HG03354 (cell line): Measurements from ENCODE around the gene GRB2.
"Not testable (repeated sequence)": the region's sequence is repeated elsewhere in the genome, so short reads cannot be mapped to it uniquely, and the experiment has no call there.

Source experiments
- ATAC-seq: cut with Tn5 transposase; IDR thresholded peaks from one replicate; pipeline ENCODE4 v1.9.1; 2021; ENCODE audit warnings: mild to moderate bottlenecking; ENCODE audit not compliant: unreplicated experiment, poor library complexity, severe bottlenecking

GRB2 gene

GRCh38 chr17:75295201-75296158 is 110.0 kb downstream of the GRB2 start:
- ATAC-seq: peak; percentile 70

GRCh38 chr17:75292810-75293448 is 112.5 kb downstream of the GRB2 start:
- ATAC-seq: not testable (repeated sequence)

DNA sequence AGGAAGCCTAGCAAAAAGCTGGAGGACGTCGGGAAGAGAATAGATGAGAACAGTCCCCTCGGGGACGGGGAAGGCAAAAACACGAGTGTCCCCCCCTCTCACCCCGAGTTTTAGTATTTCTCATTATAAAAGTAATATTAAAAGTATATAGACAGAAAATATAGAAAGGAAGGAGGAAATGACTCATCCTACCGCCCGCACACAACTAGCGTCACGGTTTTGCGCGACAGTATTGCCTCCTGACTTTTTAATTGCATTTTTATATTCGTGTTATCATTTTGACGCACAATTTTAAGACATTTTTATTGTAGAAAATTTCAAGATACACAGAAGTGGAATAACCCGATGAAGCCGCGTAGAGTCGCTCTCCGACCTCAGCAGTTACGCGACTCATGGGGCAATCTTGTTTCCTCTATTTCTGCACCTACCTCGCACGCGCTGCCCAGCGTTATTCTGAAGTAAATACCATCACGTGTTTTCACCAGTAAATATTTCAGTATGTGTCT is 115.6 kb downstream of the GRB2 start:
- peak; percentile 26 for ATAC-seq

GRCh38 chr17:75289115-75289831 is 116.2 kb downstream of the GRB2 start, which contains the start of gene SLC25A19:
SLC25A19 (minus strand) TSS chr17:75289433; CDS start chr17:75286764, 2,669 bp downstream.
- peak; percentile 92 for ATAC-seq

- peak; percentile 27 for ATAC-seq
These were observed 116.7 kb downstream of the GRB2 start for GRCh38 chr17:75288770-75289114.

DNA sequence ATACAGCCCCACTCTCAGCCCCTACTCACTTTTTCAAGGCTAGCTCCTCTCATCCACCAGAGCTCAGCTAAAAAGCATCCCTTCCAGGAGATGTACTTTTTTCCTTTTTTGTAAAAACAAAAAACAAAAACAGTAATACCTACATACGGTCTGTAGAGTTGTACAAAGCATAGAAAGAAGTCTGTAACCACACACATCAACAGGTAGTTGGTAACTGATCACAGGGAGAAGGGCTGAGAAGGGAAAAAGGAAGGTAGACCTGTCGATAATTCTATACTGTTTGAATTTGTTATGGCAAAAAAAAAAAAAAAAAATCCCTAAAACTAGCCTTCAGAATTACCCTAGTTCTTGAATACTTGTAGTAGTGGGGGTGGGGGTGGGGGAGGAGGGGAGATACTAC is 117.1 kb downstream of the GRB2 start:
- ATAC-seq: no peak

DNA sequence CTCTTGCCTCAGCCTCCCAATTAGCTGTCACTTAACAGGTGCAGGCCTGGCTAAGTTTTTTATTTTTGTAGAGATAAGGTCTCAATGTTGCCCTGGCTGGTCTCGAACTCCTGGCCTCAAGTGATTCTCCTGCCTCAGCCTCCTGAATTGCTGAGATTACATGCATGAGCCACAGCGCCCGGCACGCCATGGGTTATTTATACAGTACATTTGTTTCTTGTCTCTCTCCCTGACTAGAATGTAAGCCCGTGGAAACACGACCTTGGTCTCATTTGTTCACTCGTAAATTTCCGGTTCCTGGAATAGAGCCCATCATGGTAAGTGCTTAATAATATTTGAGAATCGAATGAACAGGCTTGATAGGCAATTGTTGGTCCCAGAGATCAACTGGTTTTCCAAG is 118.3 kb downstream of the GRB2 start:
- no peak for ATAC-seq

DNA sequence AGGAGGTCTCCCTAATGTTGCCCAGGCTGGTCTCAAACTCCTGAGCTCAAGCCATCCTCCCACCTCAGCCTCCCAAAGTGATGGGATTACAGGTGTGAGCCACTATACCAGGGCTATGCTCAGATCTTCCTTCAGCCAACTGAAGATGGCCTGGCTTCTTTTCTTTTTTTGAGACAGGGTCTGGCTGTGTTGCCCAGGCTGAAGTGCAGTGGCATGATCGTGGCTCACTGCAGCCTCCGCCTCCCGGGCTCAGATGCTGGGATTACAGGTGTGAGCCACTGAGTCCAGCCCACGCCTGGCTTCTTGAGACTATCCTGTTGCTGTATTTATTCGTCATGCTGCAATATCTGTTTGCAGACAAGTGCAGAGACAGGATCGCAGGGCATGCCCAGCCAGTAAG is 120.4 kb downstream of the GRB2 start:
- no peak for ATAC-seq

DNA sequence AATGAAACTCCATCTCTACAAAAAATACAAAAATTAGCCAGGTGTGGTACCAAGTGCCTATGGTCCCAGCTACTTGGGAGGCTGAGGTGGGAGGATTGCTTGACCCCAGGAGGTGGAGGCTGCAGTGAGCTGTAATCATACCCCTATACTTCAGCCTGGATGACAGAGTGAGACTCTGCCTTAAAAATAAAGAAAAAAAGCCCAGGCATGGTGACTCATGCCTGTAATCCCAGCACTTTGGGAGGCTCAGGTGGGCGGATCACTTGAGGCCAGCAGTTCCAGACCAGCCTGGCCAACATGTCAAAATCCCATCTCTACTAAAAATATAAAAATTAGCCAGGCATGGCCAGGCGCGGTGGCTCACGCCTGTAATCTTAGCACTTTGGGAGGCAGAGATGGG is 125.3 kb downstream of the GRB2 start:
- not testable (repeated sequence) for ATAC-seq

DNA sequence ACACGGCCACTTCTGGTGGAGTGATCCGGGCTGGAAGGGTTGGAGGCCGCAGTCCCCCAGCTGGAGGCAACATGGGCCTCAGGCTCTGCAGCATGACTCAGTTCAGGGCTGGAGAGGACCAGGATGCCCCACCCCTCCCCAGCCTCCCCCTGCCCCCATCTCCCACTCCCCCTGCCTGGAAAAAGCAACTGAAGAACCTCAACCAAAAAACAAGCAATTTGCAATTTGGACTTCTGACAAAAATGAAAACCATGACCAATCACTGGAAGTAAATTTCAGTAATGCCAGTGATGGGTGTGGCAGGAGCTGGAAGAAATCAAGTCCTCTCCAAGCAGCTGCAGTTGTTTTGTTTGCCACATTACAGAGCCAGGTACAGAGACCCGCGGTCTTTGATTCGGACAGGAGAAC is 127.8 kb downstream of the GRB2 start:
- ATAC-seq: no peak

- no peak for ATAC-seq
These were observed 131.3 kb downstream of the GRB2 start for GRCh38 chr17:75273977-75274708.

DNA sequence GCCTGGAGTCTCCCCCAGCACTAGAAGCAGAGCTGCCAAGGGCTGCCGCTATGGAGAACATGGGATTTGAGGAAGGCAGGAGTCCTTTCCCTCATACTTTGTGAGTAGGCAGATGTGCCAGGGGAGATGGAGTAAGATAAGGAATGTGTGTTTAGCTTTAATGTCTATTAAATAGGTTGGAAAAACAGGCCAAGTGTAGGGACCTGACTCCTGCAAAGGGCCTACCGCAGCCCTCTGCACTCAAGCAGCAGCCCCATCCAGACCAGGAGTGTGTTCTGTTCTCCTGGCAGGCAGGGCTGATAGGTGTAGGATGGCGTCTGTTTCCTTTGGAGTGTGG is 132.7 kb downstream of the GRB2 start:
- no peak for ATAC-seq

DNA sequence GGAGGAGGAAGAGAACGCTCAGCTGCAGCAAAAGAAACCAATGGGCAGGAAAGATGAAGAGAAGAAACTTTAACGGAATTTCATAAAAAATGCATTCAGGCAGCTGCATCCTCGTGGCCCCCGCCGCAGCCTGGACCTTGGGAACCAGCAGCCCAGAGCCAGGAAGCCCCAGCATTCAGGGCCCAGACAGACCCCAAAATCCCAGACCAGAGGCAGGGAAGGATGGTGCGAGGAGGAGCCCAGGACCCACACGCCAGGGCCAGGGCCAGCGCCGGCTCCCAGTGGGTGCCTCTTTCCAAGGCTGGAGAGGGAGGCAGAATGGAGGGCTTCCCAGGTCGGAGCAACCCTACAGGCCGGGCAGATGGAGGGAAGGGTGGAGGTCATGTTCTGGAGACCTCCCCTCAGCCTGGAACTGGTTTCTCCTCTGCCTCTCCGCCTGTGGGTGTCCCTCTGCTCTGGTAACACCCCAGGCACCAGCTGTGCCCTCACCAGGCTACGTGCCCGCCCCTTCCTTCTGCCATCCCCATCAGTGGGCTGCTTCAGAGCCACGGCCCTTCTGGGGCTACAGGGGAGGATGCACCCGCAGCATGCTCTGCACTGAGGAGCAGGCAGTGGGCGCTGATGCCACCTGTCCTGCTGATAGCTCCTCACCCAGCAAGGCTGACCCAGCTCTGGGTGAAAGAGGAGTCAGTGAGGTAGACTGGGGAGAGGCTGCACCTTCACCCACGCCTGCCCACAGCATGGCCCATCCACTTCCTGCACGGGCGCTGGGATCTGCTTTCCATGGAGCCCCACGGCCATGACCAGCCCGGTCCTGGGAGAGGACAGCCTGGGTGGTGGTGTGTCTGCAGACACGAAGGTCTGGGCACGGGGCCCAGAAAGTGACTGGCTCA is 133.3 kb downstream of the GRB2 start:
- no peak for ATAC-seq

- peak; percentile 68 for ATAC-seq
These were observed 134.1 kb downstream of the GRB2 start for GRCh38 chr17:75271233-75271954.

- ATAC-seq: no peak
These were observed 134.6 kb downstream of the GRB2 start, which contains the start of gene MIF4GD for GRCh38 chr17:75270966-75271232. MIF4GD (minus strand) TSS chr17:75271231; CDS start chr17:75270195, 1,036 bp downstream.

DNA sequence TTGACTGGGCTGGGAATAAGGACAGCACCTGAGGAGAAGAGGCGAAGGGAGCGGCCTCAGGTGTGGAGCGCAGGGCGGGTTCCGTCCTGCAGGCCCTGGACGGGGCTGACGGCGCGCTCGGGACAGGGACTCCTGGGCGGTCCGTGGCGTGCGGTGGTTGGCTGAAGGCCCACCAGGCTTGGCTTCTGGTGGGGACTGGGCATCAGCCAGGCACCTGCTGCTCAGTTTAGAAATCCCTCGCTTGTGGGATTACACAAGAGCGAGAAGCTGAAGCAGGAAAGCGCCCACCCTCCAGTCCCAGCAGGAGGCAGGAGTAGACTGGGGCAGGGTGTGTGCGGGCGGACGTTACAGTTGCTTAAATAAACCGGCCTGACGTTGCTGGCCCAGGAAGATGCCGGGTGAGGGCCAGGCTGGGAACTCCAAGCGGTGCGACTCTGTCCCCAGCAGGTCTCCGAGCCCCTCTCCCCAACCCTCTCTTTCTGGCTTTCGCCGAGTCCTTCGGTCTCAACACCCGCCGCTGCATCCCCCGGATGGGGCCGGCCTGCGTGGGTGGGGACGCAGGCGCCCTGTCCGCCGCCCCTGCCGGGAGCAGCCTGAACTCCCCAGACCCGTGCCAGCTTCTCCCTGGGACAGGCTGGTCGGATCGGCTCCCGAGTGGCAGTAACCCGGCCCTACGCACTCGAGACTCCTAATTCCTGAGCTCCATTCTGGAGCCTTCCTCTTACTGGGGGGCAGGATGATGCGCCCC is 135.1 kb downstream of the GRB2 start:
- ATAC-seq: peak; percentile 43

GRCh38 chr17:75269844-75270217 is 135.6 kb downstream of the GRB2 start:
- peak; percentile 6 for ATAC-seq
